Measurements from ENCODE around the gene EVI5L. TPM values are rescaled to one million over a fixed set of nuclear protein-coding genes. Genes with fewer than 3 reads are reported as not detected.
A peak's percentile ranks its signal among the peaks of the same experiment; 100 is the strongest.

EVI5L gene
- total and polyA plus RNA-seq, 2 of the 8 experiments (the other 6 are each of a cell fraction or from before 2014, with no cell fraction given): 7.2 to 11.0 TPM

GRCh38 chr19:7852851-7853769 lies 23.1 kb downstream of the EVI5L start (continued):
- TF ChIP-seq CHD7 (IDR thresholded peaks at IDR 0.05; ENCODE audit: insufficient replicate concordance, low read length) (no peak), EGR1 (IDR thresholded peaks at IDR 0.05; ENCODE audit: borderline replicate concordance, low read depth, low read length) (peak; percentile 84; the same call in 1 of the 2 replicates), GTF2F1 (IDR thresholded peaks at IDR 0.05; ENCODE audit: borderline replicate concordance, low read depth, low read length) (no peak), CTCF (IDR thresholded peaks at IDR 0.05; ENCODE audit: control extremely low read depth in 1 of 3, insufficient read depth in 1 of 3, low read depth in 1 of 3, low read length in 3 of 3) (peak; percentile 84 to 85 (median 85)), CTBP2 (IDR thresholded peaks at IDR 0.05; ENCODE audit: borderline replicate concordance, insufficient read depth, insufficient read length, low read length) (peak; percentile 58), CEBPB (IDR thresholded peaks at IDR 0.05; ENCODE audit: low read depth, low read length) (no peak)
